Breast epithelium (tissue), 3 donors: ENCODE results near the gene KSR2.

Source experiments
- CTCF ChIP-seq, 3 donors: fragments of 450-650 bp; IDR thresholded peaks; one replicate each; pipeline ENCODE4 v1.5.1; 2016 to 2017; ENCODE audit warnings: antibody characterized with exemption in 3 of 3, mild to moderate bottlenecking in 3 of 3, moderate library complexity in 3 of 3
- POLR2A ChIP-seq: fragments of 450-650 bp; IDR thresholded peaks from one replicate; pipeline ENCODE4 v1.6.1; 2016; ENCODE audit warnings: antibody characterized with exemption, mild to moderate bottlenecking, moderate library complexity
- POLR2AphosphoS5 ChIP-seq, 3 donors: sonication (generic); formaldehyde crosslinking; IDR thresholded peaks; one replicate each; pipeline ENCODE4 v1.6.1; 2017; ENCODE audit warnings: antibody characterized with exemption in 3 of 3

- TF ChIP-seq CTCF (IDR thresholded peaks at IDR 0.05) (no peak), POLR2A (no peak), POLR2AphosphoS5 (IDR thresholded peaks at IDR 0.05) (no peak)
These were observed 47.2 kb upstream of the KSR2 start for GRCh38 chr12:118015944-118016343.
